ENCODE results near the gene PDXDC1.
"Not testable (repeated sequence)": the region's sequence is repeated elsewhere in the genome, so short reads cannot be mapped to it uniquely, and the experiment has no call there.

The PDXDC1 gene

GRCh38 chr16:15066690-15067089 lies 91.9 kb downstream of the PDXDC1 start:
- DNase-seq (ENCODE audit: low read depth in 2 of 2), result not testable (repeated sequence)

GRCh38 chr16:15071013-15071412 lies 96.2 kb downstream of the PDXDC1 start:
- DNase-seq (ENCODE audit: low read depth in 2 of 2), result not testable (repeated sequence)

- not testable (repeated sequence) for DNase-seq (ENCODE audit: low read depth in 2 of 2)
Measured at GRCh38 chr16:15071916-15072769, 97.3 kb downstream of the PDXDC1 start.

- DNase-seq (ENCODE audit: low read depth in 2 of 2), result no peak
Measured at GRCh38 chr16:15073101-15073500, 98.3 kb downstream of the PDXDC1 start.

GRCh38 chr16:15076161-15076560 lies 101.3 kb downstream of the PDXDC1 start:
- DNase-seq (ENCODE audit: low read depth in 2 of 2), result not testable (repeated sequence)

GRCh38 chr16:15080883-15081282 lies 106.1 kb downstream of the PDXDC1 start:
- DNase-seq (ENCODE audit: low read depth in 2 of 2), result not testable (repeated sequence)

GRCh38 chr16:15082788-15083187 lies 108.0 kb downstream of the PDXDC1 start:
- not testable (repeated sequence) for DNase-seq (ENCODE audit: low read depth in 2 of 2)

- not testable (repeated sequence) for DNase-seq (ENCODE audit: low read depth in 2 of 2)
Measured at GRCh38 chr16:15090663-15091269, 115.9 kb downstream of the PDXDC1 start.

GRCh38 chr16:15093571-15093954 lies 118.7 kb downstream of the PDXDC1 start:
- DNase-seq (ENCODE audit: low read depth in 2 of 2), result not testable (repeated sequence)

GRCh38 chr16:15093955-15094827 lies 119.4 kb downstream of the PDXDC1 start, which contains the start of gene RRN3:
Gene RRN3, minus strand, starts transcription at chr16:15094272. Its CDS starts 39 bp downstream, at chr16:15094233.
- DNase-seq (ENCODE audit: low read depth in 2 of 2), result peak; percentile 79 to 84

- not testable (repeated sequence) for DNase-seq (ENCODE audit: low read depth in 2 of 2)
Measured at GRCh38 chr16:15096583-15096972, 121.8 kb downstream of the PDXDC1 start.

GRCh38 chr16:15099366-15099909 lies 124.6 kb downstream of the PDXDC1 start:
- not testable (repeated sequence) for DNase-seq (ENCODE audit: low read depth in 2 of 2)

GRCh38 chr16:15100372-15100987 lies 125.7 kb downstream of the PDXDC1 start:
- DNase-seq (ENCODE audit: low read depth in 2 of 2), result not testable (repeated sequence)

- DNase-seq (ENCODE audit: low read depth in 2 of 2), result not testable (repeated sequence)
Measured at GRCh38 chr16:15127641-15128425, 153.0 kb downstream of the PDXDC1 start.

- not testable (repeated sequence) for DNase-seq (ENCODE audit: low read depth in 2 of 2)
Measured at GRCh38 chr16:15130256-15130932, 155.6 kb downstream of the PDXDC1 start.

GRCh38 chr16:15130943-15131700 lies 156.3 kb downstream of the PDXDC1 start:
- not testable (repeated sequence) for DNase-seq (ENCODE audit: low read depth in 2 of 2)

GRCh38 chr16:15132719-15133428 lies 158.0 kb downstream of the PDXDC1 start:
- not testable (repeated sequence) for DNase-seq (ENCODE audit: low read depth in 2 of 2)

- not testable (repeated sequence) for DNase-seq (ENCODE audit: low read depth in 2 of 2)
Measured at GRCh38 chr16:15133554-15133953, 158.7 kb downstream of the PDXDC1 start.

All from stimulated activated CD4-positive, alpha-beta T cell treated with anti-CD3 and anti-CD28 coated beads, Interleukin-4, amount 100 ng/mL, for 48 hours (primary cell).